A549 treated with CORT108297 at 1 μM for 4 hours (cell line): ENCODE results near the gene RNF19B. TPM values are rescaled to one million over a fixed set of nuclear protein-coding genes. Genes with fewer than 3 reads are reported as not detected.

Experiments
- total RNA-seq: library from RNA; stranded (reverse); fragments of 200-300 nt; extraction: Qiagen RNA extraction; gene quantifications from 5 replicates; pipeline ENCODE4 v1.2.3, GENCODE V29; 2022

The RNF19B gene
- total RNA-seq, result 22.2 to 24.3 TPM (median 22.7 TPM) in 5 replicates

GRCh38 chr1:32964461-32965250 is at the start of gene RNF19B:
TSS of gene RNF19B (minus strand) at chr1:32964809. CDS start at chr1:32964685, 124 bp downstream.

GRCh38 chr1:32900956-32901822 is 63.4 kb downstream of the RNF19B start, which contains the start of gene TMEM54:
TSS of gene TMEM54 (minus strand) at chr1:32901389. CDS start at chr1:32901238, 151 bp downstream.

Other genes with a start within 250 kb of the RNF19B start
- 63.9 to 110 TPM (median 65.3 TPM) in 5 replicates for gene YARS1, start 147.5 kb downstream of the RNF19B start, total RNA-seq
- 14.0 to 15.8 TPM (median 15.3 TPM) in 5 replicates for gene S100PBP, start 147.2 kb downstream of the RNF19B start, total RNA-seq
- 0.42 to 0.77 TPM (median 0.57 TPM) in 5 replicates for gene FNDC5, start 93.9 kb downstream of the RNF19B start, total RNA-seq
- gene HPCA, start 78.3 kb downstream of the RNF19B start, total RNA-seq, result 0.29 to 1.0 TPM (median 0.35 TPM) in 5 replicates
- gene TMEM54, start 63.4 kb downstream of the RNF19B start, total RNA-seq, result 25.8 to 47.2 TPM (median 45.0 TPM) in 5 replicates
- 146 to 177 TPM (median 151 TPM) in 5 replicates for gene AK2, start 72.1 kb upstream of the RNF19B start, total RNA-seq
- gene AZIN2, start 116.3 kb upstream of the RNF19B start, total RNA-seq, result 0.85 to 1.3 TPM (median 1.3 TPM) in 5 replicates
- gene TRIM62, start 217.2 kb upstream of the RNF19B start, total RNA-seq, result 1.5 to 2.6 TPM (median 2.3 TPM) in 5 replicates